Caco-2 (cell line): Measurements from ENCODE around the gene IGSF9B. TPM values are rescaled to one million over a fixed set of nuclear protein-coding genes. Genes with fewer than 3 reads are reported as not detected.

Experiments used
- BruUV-seq: library from RNA; stranded (reverse); fragments of 400-500 nt; replicated peaks from 2 replicates; lab custom pipeline; 2021; lab: Mats Ljungman, UMichigan
- CTCF ChIA-PET: fragments of 300-600 bp; sonication (Branson Sonifier 250); formaldehyde crosslinking; loops from one replicate; lab custom pipeline; 2022; ENCODE audit warnings: antibody characterized with exemption; lab: Charles Lee
- POLR2A ChIA-PET: fragments of 300-600 bp; sonication (Branson Sonifier 250); formaldehyde crosslinking; loops from one replicate; lab custom pipeline; 2022; ENCODE audit warnings: antibody characterized with exemption; lab: Charles Lee
- DNase-seq, 2 experiments: peaks; one replicate each; pipeline versions ENCODE4 v3.0.0 to v3.0.0-alpha.2; 2020 to 2022
- H3K27me3 ChIP-seq: replicated peaks from 2 replicates; pipeline ENCODE4 v1.6.0; 2011; ENCODE audit warnings: low read length; ENCODE audit not compliant: control insufficient read depth, insufficient read depth
- H3K36me3 ChIP-seq: 2 replicates; pipeline ENCODE4 v1.5.1; 2011; ENCODE audit warnings: low read length; ENCODE audit not compliant: control insufficient read depth, insufficient read depth
- H3K4me1 ChIP-seq: fragments of 250-450 bp; sonication (Bioruptor Pico); 2 replicates; pipeline ENCODE4 v1.5.1; 2020; ENCODE audit warnings: mild to moderate bottlenecking
- H3K4me3 ChIP-seq: 2 replicates; pipeline ENCODE4 v1.5.1; 2011; ENCODE audit warnings: low read depth, mild to moderate bottlenecking, control low read depth, low read length
- H3K9me3 ChIP-seq: fragments of 250-450 bp; sonication (Bioruptor Pico); 2 replicates; pipeline ENCODE4 v1.5.1; 2020; ENCODE audit warnings: mild to moderate bottlenecking, moderate library complexity
- H3K27ac Mint-ChIP-seq: one replicate; pipeline ENCODE4 v1.8.0; 2022; ENCODE audit warnings: mixed read lengths; ENCODE audit not compliant: unreplicated experiment
- H3K27me3 Mint-ChIP-seq: one replicate; pipeline ENCODE4 v1.8.0; 2022; ENCODE audit warnings: mixed read lengths; ENCODE audit not compliant: insufficient read depth, unreplicated experiment
- H3K36me3 Mint-ChIP-seq: one replicate; pipeline ENCODE4 v1.8.0; 2022; ENCODE audit warnings: mild to moderate bottlenecking, mixed read lengths; ENCODE audit not compliant: insufficient read depth, unreplicated experiment
- H3K4me1 Mint-ChIP-seq: one replicate; pipeline ENCODE4 v1.8.0; 2022; ENCODE audit warnings: low read depth, mixed read lengths; ENCODE audit not compliant: unreplicated experiment
- H3K4me3 Mint-ChIP-seq: one replicate; pipeline ENCODE4 v1.8.0; 2022; ENCODE audit warnings: mild to moderate bottlenecking, moderate library complexity, mixed read lengths; ENCODE audit not compliant: unreplicated experiment
- H3K9me3 Mint-ChIP-seq: one replicate; pipeline ENCODE4 v1.8.0; 2022; ENCODE audit warnings: mixed read lengths; ENCODE audit not compliant: unreplicated experiment
- CTCF ChIP-seq, 2 experiments: fragments of 200-600 bp in 1 of 2; IDR thresholded peaks; 1 replicate in 1 of 2; 2 replicates in 1 of 2; pipeline versions ENCODE4 v1.5.1 to v1.8.0; 2011 to 2022; ENCODE audit warnings: antibody characterized with exemption in 1 of 2, control low read depth in 1 of 2, inconsistent platforms in 1 of 2, low read depth in 1 of 2, low read length in 1 of 2, mild to moderate bottlenecking in 1 of 2, moderate library complexity in 1 of 2; ENCODE audit not compliant: insufficient read depth in 1 of 2, severe bottlenecking in 1 of 2, unreplicated experiment in 1 of 2
- intact Hi-C: fragments of 100-400 bp; cut with micrococcal nuclease; formaldehyde crosslinking; loops from one replicate; pipeline ENCODE4 v1.10.0; 2022; ENCODE audit not compliant: unreplicated experiment
- total RNA-seq: library from RNA; stranded (reverse); gene quantifications from 2 replicates; pipeline ENCODE4 v1.2.3, GENCODE V29; 2022

Gene IGSF9B
- total RNA-seq, 1 experiment from 2014 or later: 4.2 TPM

DNA sequence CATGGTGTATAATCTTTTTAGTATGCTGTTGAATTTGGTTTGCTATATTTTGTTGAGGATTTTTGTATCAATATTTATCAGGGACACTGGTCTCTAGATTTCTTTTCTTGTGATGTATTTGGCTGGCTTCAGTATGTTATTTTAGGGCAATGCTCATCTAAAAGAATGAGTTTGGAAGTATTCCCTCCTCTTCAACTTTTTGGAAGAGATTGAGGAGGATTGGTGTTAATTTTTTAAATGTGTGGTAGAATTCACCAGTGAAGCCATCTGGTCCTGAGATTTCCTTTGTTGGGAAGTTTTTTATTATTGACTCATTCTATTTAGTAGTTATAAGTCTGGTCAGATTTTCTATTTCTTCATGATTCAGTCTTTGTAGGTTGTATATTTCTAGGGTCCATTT, 89.3 kb downstream of the IGSF9B start:
- CTCF ChIA-PET: no interaction called here
- no peak for TF ChIP-seq CTCF (IDR thresholded peaks at IDR 0.05; ENCODE audit: insufficient read depth in 1 of 2, low read depth in 1 of 2, low read length in 1 of 2, severe bottlenecking in 1 of 2, unreplicated experiment in 1 of 2)

GRCh38 chr11:133865466-133865865, 91.3 kb downstream of the IGSF9B start:
- no peak overlapping the region for H3K27ac Mint-ChIP-seq
- ChIA-PET POLR2A (no interaction called here), CTCF (no interaction called here)
- H3K9me3 ChIP-seq: no peaks in the 10 kb centered on the region
- DNase-seq: no peak
- no peaks in the 10 kb centered on the region for H3K4me1 ChIP-seq
- H3K27me3 Mint-ChIP-seq: peaks cover 4% of the 10 kb centered on the region
- no peaks in the 10 kb centered on the region for H3K9me3 Mint-ChIP-seq
- H3K36me3 ChIP-seq: no peaks in the 10 kb centered on the region
- no peak overlapping the region for H3K4me3 ChIP-seq
- intact Hi-C loops: no loop called here
- no peak overlapping the region for H3K4me3 Mint-ChIP-seq
- no peaks in the 10 kb centered on the region for H3K36me3 Mint-ChIP-seq
- H3K27me3 ChIP-seq: no peaks in the 10 kb centered on the region
- H3K4me1 Mint-ChIP-seq: no peaks in the 10 kb centered on the region
- BruUV-seq: no TSS peak
- no peak for TF ChIP-seq CTCF (IDR thresholded peaks at IDR 0.05; ENCODE audit: insufficient read depth in 1 of 2, low read depth in 1 of 2, low read length in 1 of 2, severe bottlenecking in 1 of 2, unreplicated experiment in 1 of 2)

More for the DNA sequence above, 89.3 kb downstream of the IGSF9B start:
- Histone ChIP-seq H3K4me3 (no peak overlapping the region), H3K4me1 (no peaks in the 10 kb centered on the region), H3K9me3 (no peaks in the 10 kb centered on the region), H3K36me3 (no peaks in the 10 kb centered on the region), H3K27me3 (no peaks in the 10 kb centered on the region)
- no peak overlapping the region for H3K27ac Mint-ChIP-seq
- H3K4me1 Mint-ChIP-seq: no peaks in the 10 kb centered on the region
- POLR2A ChIA-PET: no interaction called here
- intact Hi-C loops: no loop called here
- peaks cover 4% of the 10 kb centered on the region for H3K27me3 Mint-ChIP-seq
- no peak for DNase-seq
- H3K4me3 Mint-ChIP-seq: no peak overlapping the region
- no TSS peak for BruUV-seq
- no peaks in the 10 kb centered on the region for H3K9me3 Mint-ChIP-seq
- no peaks in the 10 kb centered on the region for H3K36me3 Mint-ChIP-seq

DNA sequence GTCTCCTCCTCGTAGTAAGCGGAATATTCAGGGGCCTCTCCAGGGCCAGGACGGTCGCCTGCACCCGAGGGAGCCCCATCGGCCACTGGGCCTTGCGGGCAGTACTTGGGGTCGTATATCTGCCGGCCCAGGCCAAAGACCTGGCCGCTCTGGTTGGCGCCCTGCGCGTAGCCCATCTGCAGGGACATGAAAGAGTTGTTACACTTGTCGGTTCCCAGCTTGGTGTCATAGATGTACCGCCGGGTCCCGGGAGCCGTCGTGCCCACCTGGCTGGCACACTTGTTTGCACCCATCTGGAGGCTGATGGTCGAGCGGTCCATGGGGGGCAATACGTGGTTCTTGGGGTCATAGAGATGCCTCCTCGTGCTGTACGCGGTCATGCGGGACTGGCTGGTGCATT, 92.0 kb downstream of the IGSF9B start:
- Histone ChIP-seq H3K4me1 (no peaks in the 10 kb centered on the region), H3K9me3 (no peaks in the 10 kb centered on the region), H3K36me3 (no peaks in the 10 kb centered on the region), H3K4me3 (no peak overlapping the region), H3K27me3 (no peaks in the 10 kb centered on the region)
- ChIA-PET CTCF (no interaction called here), POLR2A (no interaction called here)
- Mint-ChIP-seq H3K27ac (no peak overlapping the region), H3K27me3 (peaks cover 5% of the 10 kb centered on the region), H3K4me3 (no peak overlapping the region), H3K4me1 (no peaks in the 10 kb centered on the region), H3K36me3 (no peaks in the 10 kb centered on the region), H3K9me3 (no peaks in the 10 kb centered on the region)
- TF ChIP-seq CTCF (IDR thresholded peaks at IDR 0.05; ENCODE audit: insufficient read depth in 1 of 2, low read depth in 1 of 2, low read length in 1 of 2, severe bottlenecking in 1 of 2, unreplicated experiment in 1 of 2): no peak
- no TSS peak for BruUV-seq
- DNase-seq: no peak
- intact Hi-C loops: no loop called here
